Endothelial cell of umbilical vein (primary cell): ENCODE results near the gene CEP44. TPM values are rescaled to one million over a fixed set of nuclear protein-coding genes. Genes with fewer than 3 reads are reported as not detected.

Source experiments
- BruUV-seq: library from RNA; stranded (reverse); fragments of 400-500 nt; replicated peaks from 2 replicates; lab custom pipeline; 2021; lab: Mats Ljungman, UMichigan
- CTCF ChIA-PET: fragments of 300-600, 350-600 bp; sonication (Branson Sonifier 250); formaldehyde crosslinking; loops from one replicate; lab custom pipeline; 2021; ENCODE audit warnings: antibody characterized with exemption, inconsistent platforms; lab: Charles Lee
- POLR2A ChIA-PET: fragments of 300-600, 350-600 bp; sonication (Branson Sonifier 250); formaldehyde crosslinking; loops from one replicate; lab custom pipeline; 2021; ENCODE audit warnings: antibody characterized with exemption, inconsistent platforms; lab: Charles Lee
- DNase-seq: peaks from one replicate; pipeline ENCODE4 v3.0.0-alpha.2; 2011; ENCODE audit warnings: low read depth, low spot score
- FAIRE-seq: peaks from 2 replicates; lab custom pipeline; 2011; peaks lifted over from hg19 to GRCh38; lab: Jason Lieb, UNC
- H2AFZ ChIP-seq: 2 replicates; pipeline ENCODE4 v1.6.0; 2012; ENCODE audit warnings: low read depth, low read length, control low read depth, inconsistent platforms
- H3K27ac ChIP-seq: 2 replicates; pipeline ENCODE4 v1.5.1; 2011; ENCODE audit warnings: low read depth, mild to moderate bottlenecking, control low read depth, low read length, moderate library complexity; ENCODE audit not compliant: insufficient read depth
- H3K27me3 ChIP-seq, 2 experiments: 2 replicates each; pipeline versions ENCODE4 v1.6.0 to v1.6.1; 2011; ENCODE audit warnings: low read length in 2 of 2, mixed read lengths in 1 of 2; ENCODE audit not compliant: control insufficient read depth in 2 of 2, insufficient read depth in 2 of 2
- H3K36me3 ChIP-seq, 2 experiments: 2 replicates in 1 of 2; 3 replicates in 1 of 2; pipeline ENCODE4 v1.5.1; 2011; ENCODE audit warnings: low read length in 2 of 2, mild to moderate bottlenecking in 1 of 2, moderate library complexity in 1 of 2; ENCODE audit not compliant: control insufficient read depth in 2 of 2, insufficient read depth in 2 of 2; ENCODE audit errors: extremely low read depth in 1 of 2
- H3K4me1 ChIP-seq: 3 replicates; pipeline ENCODE4 v1.5.1; 2011; ENCODE audit warnings: mild to moderate bottlenecking, low read length; ENCODE audit not compliant: control insufficient read depth, insufficient read depth; ENCODE audit errors: extremely low read depth
- H3K4me2 ChIP-seq: 2 replicates; pipeline ENCODE4 v1.6.1; 2011; ENCODE audit warnings: low read length, control low read depth, mixed read lengths; ENCODE audit not compliant: insufficient read depth
- H3K4me3 ChIP-seq, 3 experiments: fragments of 200-600 bp in 1 of 3; sonication (generic), shearing (Covaris generic) in 1 of 3; replicated peaks in 1 of 3; 2 replicates each; pipeline ENCODE4 v1.5.1; 2011 to 2016; ENCODE audit warnings: control low read depth in 3 of 3, low read length in 3 of 3, mild to moderate bottlenecking in 2 of 3, inconsistent platforms in 1 of 3, low read depth in 1 of 3, moderate library complexity in 1 of 3; ENCODE audit not compliant: insufficient read depth in 1 of 3
- H3K79me2 ChIP-seq: 2 replicates; pipeline ENCODE4 v1.6.0; 2012; ENCODE audit warnings: low read length, inconsistent platforms; ENCODE audit not compliant: control insufficient read depth, insufficient read depth
- H3K9ac ChIP-seq: replicated peaks from 2 replicates; pipeline ENCODE3; 2011; ENCODE audit warnings: low read length, control low read depth; ENCODE audit not compliant: insufficient read depth; ENCODE audit errors: extremely low read depth
- H3K9me1 ChIP-seq: replicated peaks from 3 replicates; pipeline ENCODE4 v1.6.0; 2011; ENCODE audit warnings: mild to moderate bottlenecking, low read length; ENCODE audit not compliant: control insufficient read depth, insufficient read depth; ENCODE audit errors: extremely low read depth
- H3K9me3 ChIP-seq: replicated peaks from 2 replicates; pipeline ENCODE4 v1.5.1; 2012; ENCODE audit warnings: low read length, inconsistent platforms; ENCODE audit not compliant: control insufficient read depth, insufficient read depth
- H4K20me1 ChIP-seq: replicated peaks from 2 replicates; pipeline ENCODE3; 2011; ENCODE audit warnings: mild to moderate bottlenecking, low read length; ENCODE audit not compliant: control insufficient read depth, insufficient read depth; ENCODE audit errors: extremely low read depth
- CTCF ChIP-seq, 2 donors: IDR thresholded peaks; 1 replicate in 1 of 2; 2 replicates in 1 of 2; pipeline ENCODE4 v1.5.1; 2011; ENCODE audit warnings: low read length in 2 of 2, mild to moderate bottlenecking in 2 of 2, moderate library complexity in 2 of 2, control low read depth in 1 of 2, inconsistent platforms in 1 of 2, low read depth in 1 of 2; ENCODE audit not compliant: insufficient read depth in 1 of 2; ENCODE audit errors: extremely low read depth in 1 of 2
- EZH2 ChIP-seq: IDR thresholded peaks from 2 replicates; pipeline ENCODE4 v1.6.1; 2012; ENCODE audit warnings: borderline replicate concordance, low read depth, mild to moderate bottlenecking, moderate library complexity, low read length, inconsistent platforms; ENCODE audit not compliant: severe bottlenecking
- FOS ChIP-seq: IDR thresholded peaks from 2 replicates; pipeline ENCODE4 v1.6.1; 2011; ENCODE audit warnings: mild to moderate bottlenecking, low read length, moderate library complexity, borderline replicate concordance; ENCODE audit not compliant: insufficient read depth
- GATA2 ChIP-seq: IDR thresholded peaks from 2 replicates; pipeline ENCODE4 v1.7.0; 2011; ENCODE audit warnings: low read depth, mild to moderate bottlenecking, moderate library complexity, mixed read lengths, low read length; ENCODE audit not compliant: insufficient read length, insufficient read depth
- JUN ChIP-seq: IDR thresholded peaks from 2 replicates; pipeline ENCODE4 v1.6.1; 2011; ENCODE audit warnings: borderline replicate concordance, low read depth; ENCODE audit not compliant: insufficient read length, insufficient read depth
- MAX ChIP-seq: IDR thresholded peaks from 2 replicates; pipeline ENCODE4 v1.6.1; 2011; ENCODE audit not compliant: insufficient read depth, insufficient read length
- MYC ChIP-seq: IDR thresholded peaks from one replicate; pipeline ENCODE4 v1.6.1; 2011; ENCODE audit warnings: mild to moderate bottlenecking, low read depth, low read length
- POLR2A ChIP-seq: IDR thresholded peaks from 2 replicates; pipeline ENCODE4 v1.6.1; 2012; ENCODE audit warnings: low read depth, mild to moderate bottlenecking, control low read depth, low read length
- POLR2AphosphoS5 ChIP-seq: IDR thresholded peaks from 2 replicates; pipeline ENCODE4 v1.6.1; 2012; ENCODE audit warnings: low read depth, mild to moderate bottlenecking, control low read depth, low read length, moderate library complexity; ENCODE audit not compliant: insufficient read depth
- dilution Hi-C: fragments of 300-500 bp; cut with MboI; formaldehyde crosslinking; loops from one replicate; pipeline ENCODE4 v1.15.0; 2019; ENCODE audit warnings: low sequenced_read_pairs; ENCODE audit not compliant: extremely low pct_ligation_motif_present
- intact Hi-C: fragments of 100-400 bp; cut with micrococcal nuclease; formaldehyde crosslinking; loops from one replicate; pipeline ENCODE4 v1.10.0; 2022
- polyA plus RNA-seq, 4 experiments: library from polyadenylated mRNA; depleted of rRNA in 3 of 4; stranded (reverse) in 3 of 4; unstranded in 1 of 4; fragments of >200 nt; gene quantifications; 2 replicates each; pipeline versions ENCODE4 v1.2.1 to v1.2.3, GENCODE V29; 2011 to 2012; ENCODE audit warnings: missing spikeins in 1 of 4
- total RNA-seq: library from RNA; stranded (reverse); gene quantifications from 2 replicates; pipeline ENCODE4 v1.2.3, GENCODE V29; 2021

Gene CEP44
- total and polyA plus RNA-seq, 2 donors (not counting 3 experiments of a cell fraction or from before 2014, with no cell fraction given), result 2.0 to 13.0 TPM

GRCh38 chr4:174314274-174314673 lies 30.6 kb downstream of the CEP44 start:
- TF ChIP-seq CTCF (IDR thresholded peaks at IDR 0.05; ENCODE audit: extremely low read depth in 1 of 2, insufficient read depth in 1 of 2, low read depth in 1 of 2, low read length in 2 of 2) (no peak), EZH2 (no peak), GATA2 (no peak), POLR2AphosphoS5 (no peak), MAX (no peak), FOS (no peak), JUN (no peak), MYC (no peak), POLR2A (no peak)
- H3K4me2 ChIP-seq, result no peak overlapping the region
- DNase-seq, result no peak
- H2AFZ ChIP-seq, result no peak overlapping the region
- H3K36me3 ChIP-seq, result no peaks in the 10 kb centered on the region
- intact Hi-C loops (loop anchor here (10.0 kb wide), 2 partner anchors 189 to 979 kb away; partner anchors contain the start of gene HMGB2), dilution Hi-C loops (no loop called here)
- peaks cover 3% of the 10 kb centered on the region for H3K4me1 ChIP-seq
- no peak overlapping the region for H3K27ac ChIP-seq
- ChIA-PET POLR2A (no interaction called here), CTCF (interaction anchor here (1.4 kb wide), 1 partner anchor 14 kb away, joined by 4 read pairs; no protein-coding TSS in a partner anchor)
- no peaks in the 10 kb centered on the region for H4K20me1 ChIP-seq
- no TSS peak for BruUV-seq
- H3K9me3 ChIP-seq, result no peaks in the 10 kb centered on the region
- no peaks in the 10 kb centered on the region for H3K27me3 ChIP-seq
- no peaks in the 10 kb centered on the region for H3K9me1 ChIP-seq
- H3K9ac ChIP-seq, result no peak overlapping the region
- no peaks in the 10 kb centered on the region for H3K79me2 ChIP-seq
- no peak overlapping the region for H3K4me3 ChIP-seq
- FAIRE-seq, result no peak
